Hepatocyte (in vitro differentiated cells): ENCODE results near the gene CTNND2.

Experiments
- EZH2 ChIP-seq: fragments of 200-600 bp; sonication (generic); IDR thresholded peaks from 2 replicates; pipeline ENCODE4 v1.6.1; 2016; ENCODE audit warnings: antibody characterized with exemption, mild to moderate bottlenecking, borderline replicate concordance
- EZH2phosphoT487 ChIP-seq: fragments of 200-600 bp; sonication (generic); IDR thresholded peaks from one replicate; pipeline ENCODE4 v1.6.1; 2018; ENCODE audit warnings: antibody characterized with exemption, mild to moderate bottlenecking, low read depth, moderate library complexity; ENCODE audit not compliant: unreplicated experiment, severe bottlenecking
- TF ChIP-seq, protein P1 (sequence below): fragments of 200-600 bp; sonication (generic); IDR thresholded peaks from 2 replicates; pipeline ENCODE4 v1.5.1; 2016; ENCODE audit warnings: antibody characterized with exemption, mild to moderate bottlenecking; ENCODE audit not compliant: poor library complexity

DNA sequence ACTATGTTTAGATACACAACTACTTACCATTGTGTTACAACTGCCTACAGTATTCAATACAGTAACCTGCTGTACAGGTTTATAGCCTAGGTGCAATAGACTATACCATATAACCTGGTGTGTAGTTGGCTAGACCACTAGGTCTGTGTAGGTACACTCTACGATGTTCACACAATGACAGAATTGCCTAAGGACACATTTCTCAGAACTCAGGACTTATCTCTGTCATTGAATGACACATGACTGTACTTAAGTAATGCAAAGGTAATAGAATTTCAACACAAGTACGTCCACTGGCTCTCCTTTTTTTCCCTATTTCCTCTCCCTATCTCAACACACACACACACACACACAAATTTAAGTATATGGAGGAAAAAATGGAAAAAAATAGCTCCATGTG, 385.6 kb downstream of the CTNND2 start:
- TF ChIP-seq, protein P1, sequence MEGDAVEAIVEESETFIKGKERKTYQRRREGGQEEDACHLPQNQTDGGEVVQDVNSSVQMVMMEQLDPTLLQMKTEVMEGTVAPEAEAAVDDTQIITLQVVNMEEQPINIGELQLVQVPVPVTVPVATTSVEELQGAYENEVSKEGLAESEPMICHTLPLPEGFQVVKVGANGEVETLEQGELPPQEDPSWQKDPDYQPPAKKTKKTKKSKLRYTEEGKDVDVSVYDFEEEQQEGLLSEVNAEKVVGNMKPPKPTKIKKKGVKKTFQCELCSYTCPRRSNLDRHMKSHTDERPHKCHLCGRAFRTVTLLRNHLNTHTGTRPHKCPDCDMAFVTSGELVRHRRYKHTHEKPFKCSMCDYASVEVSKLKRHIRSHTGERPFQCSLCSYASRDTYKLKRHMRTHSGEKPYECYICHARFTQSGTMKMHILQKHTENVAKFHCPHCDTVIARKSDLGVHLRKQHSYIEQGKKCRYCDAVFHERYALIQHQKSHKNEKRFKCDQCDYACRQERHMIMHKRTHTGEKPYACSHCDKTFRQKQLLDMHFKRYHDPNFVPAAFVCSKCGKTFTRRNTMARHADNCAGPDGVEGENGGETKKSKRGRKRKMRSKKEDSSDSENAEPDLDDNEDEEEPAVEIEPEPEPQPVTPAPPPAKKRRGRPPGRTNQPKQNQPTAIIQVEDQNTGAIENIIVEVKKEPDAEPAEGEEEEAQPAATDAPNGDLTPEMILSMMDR, result no peak
- TF ChIP-seq EZH2, result no peak
- no peak for TF ChIP-seq EZH2phosphoT487
